K562 (cell line): ENCODE results near the gene MPHOSPH6. TPM values are rescaled to one million over a fixed set of nuclear protein-coding genes. Genes with fewer than 3 reads are reported as not detected.

Experiments used
- EZH2 ChIP-seq: IDR thresholded peaks from 2 replicates; pipeline ENCODE4 v1.6.1; 2012; ENCODE audit warnings: low read depth, mild to moderate bottlenecking, inconsistent platforms, low read length, borderline replicate concordance
- FOXK1 ChIP-seq: sonication (generic); formaldehyde crosslinking; IDR thresholded peaks from 2 replicates; pipeline ENCODE4 v1.8.0; 2022; ENCODE audit warnings: missing genetic modification reagents, mild to moderate bottlenecking, borderline replicate concordance
- FOXM1 ChIP-seq, 2 experiments: fragments of 450-650 bp in 1 of 2; sonication (generic) in 1 of 2; formaldehyde crosslinking in 1 of 2; IDR thresholded peaks; 2 replicates each; pipeline versions ENCODE4 v1.6.1 to v1.9.0; 2017 to 2022; ENCODE audit warnings: low read depth in 2 of 2, mild to moderate bottlenecking in 2 of 2, missing genetic modification reagents in 1 of 2, moderate library complexity in 1 of 2
- GABPB1 ChIP-seq: sonication (generic); formaldehyde crosslinking; IDR thresholded peaks from 2 replicates; pipeline ENCODE4 v1.8.0; 2022; ENCODE audit warnings: mild to moderate bottlenecking, missing genetic modification reagents
- ZFP1 ChIP-seq: fragments of 450-650 bp; formaldehyde crosslinking; IDR thresholded peaks from 2 replicates; pipeline ENCODE4 v1.4.0; 2020; ENCODE audit warnings: mild to moderate bottlenecking, mixed read lengths
- ZNF282 ChIP-seq: sonication (generic); formaldehyde crosslinking; IDR thresholded peaks from 2 replicates; pipeline ENCODE4 v1.8.1; 2023; ENCODE audit warnings: missing genetic modification reagents
- ZNF583 ChIP-seq: fragments of 250-450 bp; sonication (Bioruptor Pico); IDR thresholded peaks from 2 replicates; pipeline ENCODE4 v1.4.0; 2020
- polyA plus RNA-seq, 8 experiments: library from polyadenylated mRNA; depleted of rRNA in 4 of 8; stranded (reverse) in 5 of 8; unstranded in 3 of 8; fragments of >200 nt; fragmentation: Nextera tagmentation in 2 of 8; fragmentation: Illumina TruSeq in 1 of 8; extraction: Ambion mirVana in 2 of 8; extraction: Trizol in 1 of 8; gene quantifications; 2 replicates each; pipeline versions ENCODE4 v1.2.1 to v1.2.3, GENCODE V29; 2011 to 2014; ENCODE audit warnings: inconsistent platforms in 1 of 8, missing spikeins in 1 of 8
- total RNA-seq, 7 experiments: library from RNA; depleted of rRNA in 6 of 7; stranded (reverse); fragments of >200 nt in 6 of 7; fragmentation: Illumina TruSeq in 2 of 7; extraction: Trizol in 2 of 7; gene quantifications; 2 replicates each; pipeline versions ENCODE4 v1.2.1 to v1.2.3, GENCODE V29; 2011 to 2021; ENCODE audit warnings: low replicate concordance in 1 of 7
- TF ChIP-seq, protein P1 (sequence below): fragments of 450-650 bp; IDR thresholded peaks from 2 replicates; pipeline ENCODE4 v1.6.1; 2016; ENCODE audit warnings: mild to moderate bottlenecking, moderate library complexity
- TF ChIP-seq, protein P2 (sequence below): fragments of 450-650 bp; IDR thresholded peaks from 2 replicates; pipeline ENCODE4 v1.7.1; 2018; ENCODE audit warnings: mild to moderate bottlenecking, low read depth; ENCODE audit not compliant: partially characterized antibody
- TF ChIP-seq, protein P3 (sequence below), 2 experiments: fragments of 450-650 bp in 1 of 2; sonication (generic) in 1 of 2; formaldehyde crosslinking; conservative IDR thresholded peaks; 2 replicates each; pipeline versions ENCODE4 v1.4.0 to v1.8.1; 2020 to 2022; ENCODE audit warnings: mild to moderate bottlenecking in 1 of 2, missing genetic modification reagents in 1 of 2

The MPHOSPH6 gene
- total and polyA plus RNA-seq, 9 of the 15 experiments (the other 6 are each of a cell fraction or from before 2014, with no cell fraction given) = 37.0 to 153 (median 76.7) TPM

DNA sequence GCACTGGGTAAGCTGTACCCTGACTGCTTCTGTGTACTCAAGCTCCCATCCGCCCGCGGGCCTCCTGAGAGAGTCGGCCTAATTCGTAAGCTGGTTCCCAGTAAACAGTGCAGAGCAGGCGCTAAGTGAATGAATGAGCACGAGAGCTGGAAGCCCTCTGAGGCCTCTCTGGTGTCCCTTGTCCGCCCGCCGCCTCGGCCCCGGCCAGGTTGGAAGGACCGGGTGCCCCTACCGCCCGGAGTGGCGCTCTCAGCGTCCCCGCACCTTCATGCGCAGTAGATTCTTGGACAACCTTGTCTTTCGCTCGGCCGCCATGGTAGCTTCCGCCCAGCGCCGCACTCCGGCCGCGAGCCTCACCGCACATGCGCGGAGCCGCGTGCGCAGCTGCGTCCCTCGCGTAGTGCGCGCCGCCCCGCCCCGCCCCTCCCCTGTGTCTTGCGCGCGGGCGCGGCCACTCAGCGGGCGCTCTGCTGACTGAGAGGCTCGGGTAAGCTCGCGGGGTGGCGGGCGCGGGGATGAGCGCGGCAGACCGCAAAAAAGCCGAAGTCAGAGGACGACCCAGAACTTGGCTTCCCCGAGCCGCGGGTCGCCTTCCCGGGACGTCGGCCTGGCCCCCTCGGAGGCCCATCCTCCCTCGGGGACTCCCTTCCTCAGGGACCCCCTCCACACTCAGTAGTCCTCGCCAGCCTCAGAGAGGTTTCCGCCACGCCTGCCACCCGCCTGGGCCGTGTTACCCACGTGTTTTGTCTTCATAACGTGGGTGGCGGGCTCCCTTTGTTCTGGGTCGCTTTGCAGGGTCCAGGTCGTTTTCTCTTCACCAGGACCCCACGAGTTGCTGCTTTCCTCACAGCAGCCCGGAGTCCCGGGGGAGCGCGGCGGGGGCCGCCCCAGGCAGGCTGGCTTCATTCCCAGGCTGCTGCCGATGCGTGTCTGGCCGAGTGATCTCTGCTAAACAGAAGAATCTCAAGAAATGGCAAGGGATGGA lies at the start of gene MPHOSPH6 (continued):
- TF ChIP-seq, protein P1, sequence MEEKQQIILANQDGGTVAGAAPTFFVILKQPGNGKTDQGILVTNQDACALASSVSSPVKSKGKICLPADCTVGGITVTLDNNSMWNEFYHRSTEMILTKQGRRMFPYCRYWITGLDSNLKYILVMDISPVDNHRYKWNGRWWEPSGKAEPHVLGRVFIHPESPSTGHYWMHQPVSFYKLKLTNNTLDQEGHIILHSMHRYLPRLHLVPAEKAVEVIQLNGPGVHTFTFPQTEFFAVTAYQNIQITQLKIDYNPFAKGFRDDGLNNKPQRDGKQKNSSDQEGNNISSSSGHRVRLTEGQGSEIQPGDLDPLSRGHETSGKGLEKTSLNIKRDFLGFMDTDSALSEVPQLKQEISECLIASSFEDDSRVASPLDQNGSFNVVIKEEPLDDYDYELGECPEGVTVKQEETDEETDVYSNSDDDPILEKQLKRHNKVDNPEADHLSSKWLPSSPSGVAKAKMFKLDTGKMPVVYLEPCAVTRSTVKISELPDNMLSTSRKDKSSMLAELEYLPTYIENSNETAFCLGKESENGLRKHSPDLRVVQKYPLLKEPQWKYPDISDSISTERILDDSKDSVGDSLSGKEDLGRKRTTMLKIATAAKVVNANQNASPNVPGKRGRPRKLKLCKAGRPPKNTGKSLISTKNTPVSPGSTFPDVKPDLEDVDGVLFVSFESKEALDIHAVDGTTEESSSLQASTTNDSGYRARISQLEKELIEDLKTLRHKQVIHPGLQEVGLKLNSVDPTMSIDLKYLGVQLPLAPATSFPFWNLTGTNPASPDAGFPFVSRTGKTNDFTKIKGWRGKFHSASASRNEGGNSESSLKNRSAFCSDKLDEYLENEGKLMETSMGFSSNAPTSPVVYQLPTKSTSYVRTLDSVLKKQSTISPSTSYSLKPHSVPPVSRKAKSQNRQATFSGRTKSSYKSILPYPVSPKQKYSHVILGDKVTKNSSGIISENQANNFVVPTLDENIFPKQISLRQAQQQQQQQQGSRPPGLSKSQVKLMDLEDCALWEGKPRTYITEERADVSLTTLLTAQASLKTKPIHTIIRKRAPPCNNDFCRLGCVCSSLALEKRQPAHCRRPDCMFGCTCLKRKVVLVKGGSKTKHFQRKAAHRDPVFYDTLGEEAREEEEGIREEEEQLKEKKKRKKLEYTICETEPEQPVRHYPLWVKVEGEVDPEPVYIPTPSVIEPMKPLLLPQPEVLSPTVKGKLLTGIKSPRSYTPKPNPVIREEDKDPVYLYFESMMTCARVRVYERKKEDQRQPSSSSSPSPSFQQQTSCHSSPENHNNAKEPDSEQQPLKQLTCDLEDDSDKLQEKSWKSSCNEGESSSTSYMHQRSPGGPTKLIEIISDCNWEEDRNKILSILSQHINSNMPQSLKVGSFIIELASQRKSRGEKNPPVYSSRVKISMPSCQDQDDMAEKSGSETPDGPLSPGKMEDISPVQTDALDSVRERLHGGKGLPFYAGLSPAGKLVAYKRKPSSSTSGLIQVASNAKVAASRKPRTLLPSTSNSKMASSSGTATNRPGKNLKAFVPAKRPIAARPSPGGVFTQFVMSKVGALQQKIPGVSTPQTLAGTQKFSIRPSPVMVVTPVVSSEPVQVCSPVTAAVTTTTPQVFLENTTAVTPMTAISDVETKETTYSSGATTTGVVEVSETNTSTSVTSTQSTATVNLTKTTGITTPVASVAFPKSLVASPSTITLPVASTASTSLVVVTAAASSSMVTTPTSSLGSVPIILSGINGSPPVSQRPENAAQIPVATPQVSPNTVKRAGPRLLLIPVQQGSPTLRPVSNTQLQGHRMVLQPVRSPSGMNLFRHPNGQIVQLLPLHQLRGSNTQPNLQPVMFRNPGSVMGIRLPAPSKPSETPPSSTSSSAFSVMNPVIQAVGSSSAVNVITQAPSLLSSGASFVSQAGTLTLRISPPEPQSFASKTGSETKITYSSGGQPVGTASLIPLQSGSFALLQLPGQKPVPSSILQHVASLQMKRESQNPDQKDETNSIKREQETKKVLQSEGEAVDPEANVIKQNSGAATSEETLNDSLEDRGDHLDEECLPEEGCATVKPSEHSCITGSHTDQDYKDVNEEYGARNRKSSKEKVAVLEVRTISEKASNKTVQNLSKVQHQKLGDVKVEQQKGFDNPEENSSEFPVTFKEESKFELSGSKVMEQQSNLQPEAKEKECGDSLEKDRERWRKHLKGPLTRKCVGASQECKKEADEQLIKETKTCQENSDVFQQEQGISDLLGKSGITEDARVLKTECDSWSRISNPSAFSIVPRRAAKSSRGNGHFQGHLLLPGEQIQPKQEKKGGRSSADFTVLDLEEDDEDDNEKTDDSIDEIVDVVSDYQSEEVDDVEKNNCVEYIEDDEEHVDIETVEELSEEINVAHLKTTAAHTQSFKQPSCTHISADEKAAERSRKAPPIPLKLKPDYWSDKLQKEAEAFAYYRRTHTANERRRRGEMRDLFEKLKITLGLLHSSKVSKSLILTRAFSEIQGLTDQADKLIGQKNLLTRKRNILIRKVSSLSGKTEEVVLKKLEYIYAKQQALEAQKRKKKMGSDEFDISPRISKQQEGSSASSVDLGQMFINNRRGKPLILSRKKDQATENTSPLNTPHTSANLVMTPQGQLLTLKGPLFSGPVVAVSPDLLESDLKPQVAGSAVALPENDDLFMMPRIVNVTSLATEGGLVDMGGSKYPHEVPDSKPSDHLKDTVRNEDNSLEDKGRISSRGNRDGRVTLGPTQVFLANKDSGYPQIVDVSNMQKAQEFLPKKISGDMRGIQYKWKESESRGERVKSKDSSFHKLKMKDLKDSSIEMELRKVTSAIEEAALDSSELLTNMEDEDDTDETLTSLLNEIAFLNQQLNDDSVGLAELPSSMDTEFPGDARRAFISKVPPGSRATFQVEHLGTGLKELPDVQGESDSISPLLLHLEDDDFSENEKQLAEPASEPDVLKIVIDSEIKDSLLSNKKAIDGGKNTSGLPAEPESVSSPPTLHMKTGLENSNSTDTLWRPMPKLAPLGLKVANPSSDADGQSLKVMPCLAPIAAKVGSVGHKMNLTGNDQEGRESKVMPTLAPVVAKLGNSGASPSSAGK = peak; percentile 99
- peak; percentile 60; the same call in 1 of the 2 replicates for TF ChIP-seq GABPB1 (CRISPR knock-in tag)
- no peak for TF ChIP-seq EZH2
- TF ChIP-seq ZNF282 (CRISPR knock-in tag) = peak; percentile 78; the same call in 1 of the 2 replicates
- peak; percentile 76; the same call in 1 of the 2 replicates for TF ChIP-seq FOXK1 (CRISPR knock-in tag)
- TF ChIP-seq ZNF583 = no peak; the same call in 1 of the 2 replicates
- no peak for TF ChIP-seq FOXM1 (IDR thresholded peaks at IDR 0.05; ENCODE audit: low read depth)
- peak; percentile 62; the same call in 1 of the 2 replicates for TF ChIP-seq FOXM1 (CRISPR knock-in tag; IDR thresholded peaks at IDR 0.05; ENCODE audit: low read depth)
- no peak for TF ChIP-seq ZFP1 (CRISPR knock-in tag)
- TF ChIP-seq, protein P2, sequence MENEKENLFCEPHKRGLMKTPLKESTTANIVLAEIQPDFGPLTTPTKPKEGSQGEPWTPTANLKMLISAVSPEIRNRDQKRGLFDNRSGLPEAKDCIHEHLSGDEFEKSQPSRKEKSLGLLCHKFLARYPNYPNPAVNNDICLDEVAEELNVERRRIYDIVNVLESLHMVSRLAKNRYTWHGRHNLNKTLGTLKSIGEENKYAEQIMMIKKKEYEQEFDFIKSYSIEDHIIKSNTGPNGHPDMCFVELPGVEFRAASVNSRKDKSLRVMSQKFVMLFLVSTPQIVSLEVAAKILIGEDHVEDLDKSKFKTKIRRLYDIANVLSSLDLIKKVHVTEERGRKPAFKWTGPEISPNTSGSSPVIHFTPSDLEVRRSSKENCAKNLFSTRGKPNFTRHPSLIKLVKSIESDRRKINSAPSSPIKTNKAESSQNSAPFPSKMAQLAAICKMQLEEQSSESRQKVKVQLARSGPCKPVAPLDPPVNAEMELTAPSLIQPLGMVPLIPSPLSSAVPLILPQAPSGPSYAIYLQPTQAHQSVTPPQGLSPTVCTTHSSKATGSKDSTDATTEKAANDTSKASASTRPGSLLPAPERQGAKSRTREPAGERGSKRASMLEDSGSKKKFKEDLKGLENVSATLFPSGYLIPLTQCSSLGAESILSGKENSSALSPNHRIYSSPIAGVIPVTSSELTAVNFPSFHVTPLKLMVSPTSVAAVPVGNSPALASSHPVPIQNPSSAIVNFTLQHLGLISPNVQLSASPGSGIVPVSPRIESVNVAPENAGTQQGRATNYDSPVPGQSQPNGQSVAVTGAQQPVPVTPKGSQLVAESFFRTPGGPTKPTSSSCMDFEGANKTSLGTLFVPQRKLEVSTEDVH = no peak
- TF ChIP-seq, protein P3, sequence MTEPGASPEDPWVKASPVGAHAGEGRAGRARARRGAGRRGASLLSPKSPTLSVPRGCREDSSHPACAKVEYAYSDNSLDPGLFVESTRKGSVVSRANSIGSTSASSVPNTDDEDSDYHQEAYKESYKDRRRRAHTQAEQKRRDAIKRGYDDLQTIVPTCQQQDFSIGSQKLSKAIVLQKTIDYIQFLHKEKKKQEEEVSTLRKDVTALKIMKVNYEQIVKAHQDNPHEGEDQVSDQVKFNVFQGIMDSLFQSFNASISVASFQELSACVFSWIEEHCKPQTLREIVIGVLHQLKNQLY (CRISPR knock-in tag; conservative IDR thresholded peaks at IDR 0.05) = 0 out of 4 replicates have a peak, but pooled peaks of 1 of the 2 experiments have one; percentile 32
